GM10266 (cell line): ENCODE data around the gene DLAT.
A peak's percentile ranks its signal among the peaks of the same experiment; 100 is the strongest.

Experiments
- DNase-seq: peaks from one replicate; pipeline ENCODE4 v3.0.0; 2012; ENCODE audit errors: extremely low spot score
- TF ChIP-seq, protein P1 (sequence below): IDR thresholded peaks from 2 replicates; pipeline ENCODE4 v1.5.1; 2012; ENCODE audit warnings: mild to moderate bottlenecking, low read depth; ENCODE audit not compliant: control insufficient read depth, insufficient read depth; ENCODE audit errors: missing control alignments

Gene DLAT

DNA sequence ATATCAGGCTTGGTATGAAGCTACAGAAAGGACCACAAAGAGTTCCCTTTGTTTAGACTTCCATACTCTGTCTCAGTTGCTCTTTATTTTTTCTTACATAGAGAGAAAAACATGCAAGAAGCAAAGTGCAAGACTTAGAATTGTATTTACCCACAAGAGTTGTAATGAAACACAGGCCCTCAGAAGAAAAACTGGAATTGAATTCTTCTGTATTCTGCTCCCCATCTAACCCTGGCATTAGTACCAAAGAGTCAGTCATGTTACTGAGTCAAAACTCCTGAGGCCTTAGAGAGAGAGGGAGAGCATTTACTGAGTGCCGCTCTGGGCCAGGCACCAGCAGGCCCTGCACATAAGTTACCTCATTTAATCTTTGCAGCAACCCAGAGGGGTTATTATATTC is 43.9 kb upstream of the DLAT start:
- no peak for DNase-seq
- TF ChIP-seq, protein P1, sequence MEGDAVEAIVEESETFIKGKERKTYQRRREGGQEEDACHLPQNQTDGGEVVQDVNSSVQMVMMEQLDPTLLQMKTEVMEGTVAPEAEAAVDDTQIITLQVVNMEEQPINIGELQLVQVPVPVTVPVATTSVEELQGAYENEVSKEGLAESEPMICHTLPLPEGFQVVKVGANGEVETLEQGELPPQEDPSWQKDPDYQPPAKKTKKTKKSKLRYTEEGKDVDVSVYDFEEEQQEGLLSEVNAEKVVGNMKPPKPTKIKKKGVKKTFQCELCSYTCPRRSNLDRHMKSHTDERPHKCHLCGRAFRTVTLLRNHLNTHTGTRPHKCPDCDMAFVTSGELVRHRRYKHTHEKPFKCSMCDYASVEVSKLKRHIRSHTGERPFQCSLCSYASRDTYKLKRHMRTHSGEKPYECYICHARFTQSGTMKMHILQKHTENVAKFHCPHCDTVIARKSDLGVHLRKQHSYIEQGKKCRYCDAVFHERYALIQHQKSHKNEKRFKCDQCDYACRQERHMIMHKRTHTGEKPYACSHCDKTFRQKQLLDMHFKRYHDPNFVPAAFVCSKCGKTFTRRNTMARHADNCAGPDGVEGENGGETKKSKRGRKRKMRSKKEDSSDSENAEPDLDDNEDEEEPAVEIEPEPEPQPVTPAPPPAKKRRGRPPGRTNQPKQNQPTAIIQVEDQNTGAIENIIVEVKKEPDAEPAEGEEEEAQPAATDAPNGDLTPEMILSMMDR: no peak

- TF ChIP-seq, protein P1: peak; percentile 57
- peak; percentile 62 for DNase-seq
Observed at GRCh38 chr11:111982019-111982464, 43.2 kb upstream of the DLAT start.

DNA sequence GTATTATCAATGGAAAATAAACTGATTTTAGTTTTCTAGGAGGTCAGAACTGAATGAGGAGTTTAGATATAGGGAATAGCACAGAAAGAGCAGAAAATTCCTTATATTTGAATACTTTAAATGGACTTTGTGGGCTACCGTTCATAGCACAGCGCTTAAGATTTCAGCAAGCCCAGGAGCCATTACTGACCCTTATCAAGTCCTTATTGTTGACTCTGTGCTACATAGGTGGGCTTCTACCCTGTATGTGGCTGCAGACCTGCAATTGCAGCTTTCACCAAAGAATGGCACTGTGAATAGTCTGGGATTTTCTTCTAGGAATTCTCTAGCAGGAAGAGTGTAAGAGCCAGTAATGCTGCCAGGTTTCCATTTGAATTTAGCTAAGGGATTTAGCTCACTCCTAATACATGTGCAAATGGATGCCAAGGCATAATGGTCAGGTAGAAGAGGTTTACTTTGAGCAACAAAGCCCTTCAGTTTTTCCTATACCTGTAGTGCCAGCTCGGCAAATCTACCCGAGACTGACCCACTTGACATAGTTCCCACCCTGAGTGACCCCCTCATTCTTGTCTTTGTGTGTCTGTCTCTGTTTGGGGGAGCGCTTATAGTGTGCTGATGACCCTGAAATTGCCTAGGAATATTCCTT is 42.5 kb upstream of the DLAT start:
- no peak for DNase-seq
- TF ChIP-seq, protein P1: no peak

- TF ChIP-seq, protein P1: no peak
- DNase-seq: no peak
Observed at GRCh38 chr11:111983187-111983986, 41.8 kb upstream of the DLAT start.

DNA sequence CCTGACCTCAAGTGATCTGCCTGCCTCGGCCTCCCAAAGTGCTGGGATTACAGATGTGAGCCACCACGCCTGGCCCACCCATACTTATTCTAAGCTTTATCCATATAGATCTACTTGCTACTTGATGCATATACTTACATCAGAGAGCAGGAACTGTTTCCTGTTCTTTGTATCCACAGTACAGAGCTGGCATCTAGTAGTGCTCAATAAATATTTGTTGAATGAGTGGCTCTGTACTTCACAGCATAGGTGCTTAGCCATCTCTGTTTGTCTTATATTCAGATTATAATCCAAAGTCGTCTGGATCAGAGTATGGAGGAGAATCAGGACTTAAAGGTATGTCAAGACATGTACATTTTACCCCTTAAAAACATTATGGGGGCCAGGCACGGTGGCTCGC is 38.6 kb upstream of the DLAT start:
- TF ChIP-seq, protein P1: no peak
- no peak for DNase-seq

DNA sequence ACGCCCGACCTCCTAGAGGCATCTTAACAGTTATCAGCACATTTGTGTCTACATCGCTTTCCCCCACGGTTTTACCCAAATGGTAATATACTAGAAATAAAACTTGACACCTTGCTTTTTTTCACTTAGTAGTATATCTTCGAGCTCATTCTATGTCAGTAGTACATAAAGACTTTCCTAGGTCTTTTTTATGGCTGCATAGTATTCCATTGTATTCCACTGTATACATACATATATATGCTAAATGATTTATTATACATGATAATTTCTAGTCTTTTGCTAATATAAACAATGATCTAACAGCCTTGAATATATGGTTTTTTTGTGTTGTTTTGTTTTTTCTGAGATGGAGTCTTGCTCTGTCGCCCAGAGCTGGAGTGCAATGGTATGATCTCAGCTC is 34.8 kb upstream of the DLAT start:
- TF ChIP-seq, protein P1: no peak
- no peak for DNase-seq
